Activated T-cell treated with anti-CD3 and anti-CD28 coated beads for 4 hours (primary cell): ENCODE data around the gene SWAP70.
"Not testable (repeated sequence)": the region's sequence is repeated elsewhere in the genome, so short reads cannot be mapped to it uniquely, and the experiment has no call there.

ENCODE experiments used
- DNase-seq: peaks from one replicate; pipeline ENCODE4 v3.0.0-alpha.2; 2020

Gene SWAP70

GRCh38 chr11:9726321-9727022 is 62.6 kb downstream of the SWAP70 start:
- DNase-seq, result no peak

GRCh38 chr11:9728058-9728457 is 64.2 kb downstream of the SWAP70 start:
- no peak for DNase-seq

- DNase-seq, result no peak
Observed at GRCh38 chr11:9731256-9731655, 67.4 kb downstream of the SWAP70 start.

GRCh38 chr11:9732453-9732852 is 68.6 kb downstream of the SWAP70 start:
- DNase-seq, result no peak

GRCh38 chr11:9733212-9733611 is 69.3 kb downstream of the SWAP70 start:
- DNase-seq, result no peak

GRCh38 chr11:9735236-9735635 is 71.4 kb downstream of the SWAP70 start:
- DNase-seq, result no peak

GRCh38 chr11:9735919-9736318 is 72.0 kb downstream of the SWAP70 start:
- DNase-seq, result no peak

- DNase-seq, result no peak
Observed at GRCh38 chr11:9736365-9736764, 72.5 kb downstream of the SWAP70 start.

GRCh38 chr11:9738116-9738515 is 74.2 kb downstream of the SWAP70 start:
- DNase-seq, result no peak

- no peak for DNase-seq
Observed at GRCh38 chr11:9738707-9739106, 74.8 kb downstream of the SWAP70 start.

- no peak for DNase-seq
Observed at GRCh38 chr11:9739123-9739900, 75.4 kb downstream of the SWAP70 start.

- no peak for DNase-seq
Observed at GRCh38 chr11:9740202-9740883, 76.5 kb downstream of the SWAP70 start.

- DNase-seq, result no peak
Observed at GRCh38 chr11:9741260-9741659, 77.4 kb downstream of the SWAP70 start.

- DNase-seq, result not testable (repeated sequence)
Observed at GRCh38 chr11:9743512-9743911, 79.6 kb downstream of the SWAP70 start.

GRCh38 chr11:9745411-9746211 is 81.7 kb downstream of the SWAP70 start:
- no peak for DNase-seq

GRCh38 chr11:9747229-9747628 is 83.4 kb downstream of the SWAP70 start:
- DNase-seq, result no peak

GRCh38 chr11:9747828-9748227 is 84.0 kb downstream of the SWAP70 start:
- DNase-seq, result no peak

- DNase-seq, result peak; percentile 34
Observed at GRCh38 chr11:9748361-9748970, 84.6 kb downstream of the SWAP70 start.

GRCh38 chr11:9750551-9750950 is 86.7 kb downstream of the SWAP70 start:
- no peak for DNase-seq

- no peak for DNase-seq
Observed at GRCh38 chr11:9752091-9752490, 88.2 kb downstream of the SWAP70 start.

- no peak for DNase-seq
Observed at GRCh38 chr11:9753021-9753420, 89.1 kb downstream of the SWAP70 start.

GRCh38 chr11:9754010-9754471 is 90.2 kb downstream of the SWAP70 start:
- no peak for DNase-seq
